GM12875 (cell line): ENCODE data around the gene NPR2.

Experiments used
- H3K4me3 ChIP-seq: one replicate; pipeline ENCODE4 v1.5.1; 2011; ENCODE audit warnings: low read depth, low read length, control low read depth
- CTCF ChIP-seq: IDR thresholded peaks from 2 replicates; pipeline ENCODE4 v1.5.1; 2011; ENCODE audit warnings: low read depth, mild to moderate bottlenecking, control low read depth, inconsistent platforms, low read length, moderate library complexity, borderline replicate concordance; ENCODE audit not compliant: insufficient read depth

Gene NPR2

GRCh38 chr9:35790025-35790384 is 1.4 kb upstream of the NPR2 start:
- no peak for TF ChIP-seq CTCF
- H3K4me3 ChIP-seq: no peak overlapping the region

DNA sequence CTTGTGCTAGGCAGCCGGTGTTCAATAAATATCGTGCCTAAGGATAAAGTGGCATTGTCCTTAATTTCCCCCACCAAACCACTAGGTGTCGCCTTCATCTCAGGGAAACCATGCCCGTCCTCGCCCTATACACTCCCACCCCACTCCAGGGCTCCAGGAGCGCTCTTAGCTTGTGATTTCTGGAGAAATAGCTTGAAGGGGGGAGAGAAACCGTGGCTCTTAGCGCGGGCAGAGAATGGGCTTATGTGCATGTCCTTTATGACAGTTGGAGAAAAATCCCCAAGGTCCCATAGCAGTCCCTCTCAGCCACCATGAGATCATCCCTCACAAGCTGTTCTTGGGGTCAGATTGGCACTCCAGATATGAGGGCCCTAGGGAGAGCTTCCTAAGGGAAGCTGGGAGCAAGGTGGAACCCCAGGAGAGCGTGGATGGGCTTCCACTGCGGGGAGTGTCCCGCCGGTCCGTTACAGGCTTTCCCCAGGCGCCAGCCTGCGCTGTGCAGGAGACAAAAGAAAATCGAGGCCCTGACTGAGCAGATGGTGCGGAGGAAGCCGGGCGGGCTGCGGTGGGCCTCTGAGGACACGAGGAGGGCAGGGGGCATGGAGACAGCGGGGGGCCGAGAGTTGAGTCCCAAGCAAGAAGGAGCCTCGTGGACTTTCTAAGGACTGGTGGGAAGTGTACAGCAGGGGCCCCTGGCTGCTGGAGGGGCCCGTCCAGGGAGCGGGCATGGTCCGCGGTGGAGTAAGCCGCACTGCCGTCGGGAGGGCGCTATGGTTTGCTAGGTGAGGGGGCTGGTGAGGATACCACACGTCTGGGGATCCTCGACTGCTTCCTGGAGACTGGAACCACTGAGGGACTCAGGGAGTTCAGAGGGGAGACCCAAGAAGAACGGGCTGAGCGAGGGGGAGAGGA is 750 bp upstream of the NPR2 start:
- H3K4me3 ChIP-seq: no peak overlapping the region
- TF ChIP-seq CTCF: peak; percentile 69

GRCh38 chr9:35792024-35792813 is 828 bp downstream of the NPR2 start:
- TF ChIP-seq CTCF: no peak
- H3K4me3 ChIP-seq: no peak overlapping the region

- H3K4me3 ChIP-seq: no peak overlapping the region
- TF ChIP-seq CTCF: no peak
Observed at GRCh38 chr9:35792826-35793225, 1.4 kb downstream of the NPR2 start.

DNA sequence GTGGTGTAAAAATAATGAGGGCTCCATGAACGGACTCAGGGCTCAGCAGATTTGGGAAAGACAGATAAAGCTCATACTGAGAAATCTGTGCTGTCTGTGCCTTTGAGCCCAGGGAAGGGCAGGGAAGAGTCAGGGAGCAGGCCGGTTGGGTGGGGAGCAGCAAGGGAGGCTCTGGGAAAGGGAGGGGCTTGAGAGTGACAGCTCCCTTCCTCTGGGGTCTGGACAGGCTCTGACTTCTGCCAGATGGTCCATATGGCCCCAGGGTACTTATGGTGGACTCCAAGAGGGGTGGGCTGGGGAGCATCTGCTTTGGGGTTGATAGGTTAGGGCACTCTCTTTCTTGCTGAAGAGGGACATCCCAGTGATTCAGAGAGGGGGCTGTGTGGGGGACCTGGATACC is 2.1 kb downstream of the NPR2 start:
- H3K4me3 ChIP-seq: no peak overlapping the region
- no peak for TF ChIP-seq CTCF

- TF ChIP-seq CTCF: no peak
- H3K4me3 ChIP-seq: no peak overlapping the region
Observed at GRCh38 chr9:35795695-35796094, 4.3 kb downstream of the NPR2 start.
